ENCODE data around the gene HS6ST3.

The HS6ST3 gene

GRCh38 chr13:96652506-96652905 is 562.6 kb downstream of the HS6ST3 start:
- no peak for DNase-seq (ENCODE audit: low spot score)

GRCh38 chr13:96661612-96662011 is 571.7 kb downstream of the HS6ST3 start:
- no peak for DNase-seq (ENCODE audit: low spot score)

GRCh38 chr13:96662036-96662435 is 572.1 kb downstream of the HS6ST3 start:
- no peak for DNase-seq (ENCODE audit: low spot score)

GRCh38 chr13:96667294-96668018 is 577.5 kb downstream of the HS6ST3 start:
- DNase-seq (ENCODE audit: low spot score): no peak

GRCh38 chr13:96671073-96671472 is 581.2 kb downstream of the HS6ST3 start:
- DNase-seq (ENCODE audit: low spot score): no peak

- DNase-seq (ENCODE audit: low spot score): no peak
These were observed 582.1 kb downstream of the HS6ST3 start for GRCh38 chr13:96672016-96672415.

- DNase-seq (ENCODE audit: low spot score): no peak
These were observed 583.9 kb downstream of the HS6ST3 start for GRCh38 chr13:96673825-96674224.

GRCh38 chr13:96677029-96677428 is 587.1 kb downstream of the HS6ST3 start:
- DNase-seq (ENCODE audit: low spot score): no peak

- DNase-seq (ENCODE audit: low spot score): no peak
These were observed 588.9 kb downstream of the HS6ST3 start for GRCh38 chr13:96678801-96679200.

GRCh38 chr13:96680898-96681297 is 591.0 kb downstream of the HS6ST3 start:
- no peak for DNase-seq (ENCODE audit: low spot score)

- no peak for DNase-seq (ENCODE audit: low spot score)
These were observed 591.9 kb downstream of the HS6ST3 start for GRCh38 chr13:96681766-96682165.

GRCh38 chr13:96684469-96684868 is 594.6 kb downstream of the HS6ST3 start:
- DNase-seq (ENCODE audit: low spot score): no peak

GRCh38 chr13:96684907-96685306 is 595.0 kb downstream of the HS6ST3 start:
- DNase-seq (ENCODE audit: low spot score): no peak

- no peak for DNase-seq (ENCODE audit: low spot score)
These were observed 596.4 kb downstream of the HS6ST3 start for GRCh38 chr13:96686286-96686685.

GRCh38 chr13:96687191-96687590 is 597.3 kb downstream of the HS6ST3 start:
- no peak for DNase-seq (ENCODE audit: low spot score)

- DNase-seq (ENCODE audit: low spot score): no peak
These were observed 601.1 kb downstream of the HS6ST3 start for GRCh38 chr13:96690998-96691397.

GRCh38 chr13:96696389-96696900 is 606.5 kb downstream of the HS6ST3 start:
- no peak for DNase-seq (ENCODE audit: low spot score)

- DNase-seq (ENCODE audit: low spot score): no peak
These were observed 610.8 kb downstream of the HS6ST3 start for GRCh38 chr13:96700657-96701056.

GRCh38 chr13:96707146-96707545 is 617.2 kb downstream of the HS6ST3 start:
- no peak for DNase-seq (ENCODE audit: low spot score)

GRCh38 chr13:96710166-96710862 is 620.4 kb downstream of the HS6ST3 start:
- DNase-seq (ENCODE audit: low spot score): no peak

- DNase-seq (ENCODE audit: low spot score): no peak
These were observed 630.5 kb downstream of the HS6ST3 start for GRCh38 chr13:96720446-96720845.

GRCh38 chr13:96726651-96727050 is 636.7 kb downstream of the HS6ST3 start:
- DNase-seq (ENCODE audit: low spot score): no peak

GRCh38 chr13:96728463-96728862 is 638.6 kb downstream of the HS6ST3 start:
- DNase-seq (ENCODE audit: low spot score): no peak

- no peak for DNase-seq (ENCODE audit: low spot score)
These were observed 640.8 kb downstream of the HS6ST3 start for GRCh38 chr13:96730676-96731075.

All from RKO (cell line).